H9 (cell line): Measurements from ENCODE around the gene LST1. TPM values are rescaled to one million over a fixed set of nuclear protein-coding genes. Genes with fewer than 3 reads are reported as not detected.

Source experiments
- DNase-seq: peaks from one replicate; pipeline ENCODE4 v3.0.0-alpha.2; 2017
- H2AFZ ChIP-seq: one replicate; pipeline ENCODE4 v1.6.1; 2013; ENCODE audit warnings: mild to moderate bottlenecking, low read length, control low read depth, moderate library complexity
- H2AK5ac ChIP-seq: 2 replicates; pipeline ENCODE4 v1.6.1; 2013; ENCODE audit warnings: low read length, control low read depth, mixed read lengths; ENCODE audit not compliant: insufficient read length
- H2BK120ac ChIP-seq: one replicate; pipeline ENCODE4 v1.6.1; 2013; ENCODE audit warnings: low read depth, mild to moderate bottlenecking, low read length, control low read depth, inconsistent platforms; ENCODE audit not compliant: poor library complexity, severe bottlenecking
- H2BK12ac ChIP-seq: 2 replicates; pipeline ENCODE4 v1.6.1; 2013; ENCODE audit warnings: low read length, control low read depth, mixed read lengths, low read depth; ENCODE audit not compliant: insufficient read length
- H2BK15ac ChIP-seq: 2 replicates; pipeline ENCODE4 v1.6.1; 2013; ENCODE audit warnings: low read depth, low read length, control low read depth
- H2BK20ac ChIP-seq: one replicate; pipeline ENCODE4 v1.6.1; 2013; ENCODE audit warnings: low read depth, mild to moderate bottlenecking, low read length, control low read depth, inconsistent platforms; ENCODE audit not compliant: poor library complexity, severe bottlenecking
- H2BK5ac ChIP-seq: 2 replicates; pipeline ENCODE4 v1.6.1; 2013; ENCODE audit warnings: low read length, control low read depth, mixed read lengths; ENCODE audit not compliant: insufficient read length
- H3K14ac ChIP-seq: 2 replicates; pipeline ENCODE4 v1.6.1; 2013; ENCODE audit warnings: low read length, control low read depth; ENCODE audit not compliant: insufficient read depth
- H3K18ac ChIP-seq: 2 replicates; pipeline ENCODE4 v1.6.1; 2013; ENCODE audit warnings: low read depth, mild to moderate bottlenecking, mixed read lengths, low read length, control low read depth; ENCODE audit not compliant: insufficient read length
- H3K23ac ChIP-seq: 2 replicates; pipeline ENCODE4 v1.6.1; 2013; ENCODE audit warnings: low read length, control low read depth, mixed read lengths, low read depth; ENCODE audit not compliant: insufficient read length
- H3K23me2 ChIP-seq: 2 replicates; pipeline ENCODE4 v1.6.1; 2013; ENCODE audit warnings: low read depth, mild to moderate bottlenecking, mixed read lengths, low read length, control low read depth; ENCODE audit not compliant: insufficient read length, poor library complexity, severe bottlenecking
- H3K27ac ChIP-seq: 2 replicates; pipeline ENCODE4 v1.5.1; 2013; ENCODE audit warnings: low read length, control low read depth, mixed read lengths, low read depth; ENCODE audit not compliant: insufficient read length
- H3K27me3 ChIP-seq: 2 replicates; pipeline ENCODE4 v1.6.1; 2013; ENCODE audit warnings: low read length, control low read depth, inconsistent platforms; ENCODE audit not compliant: insufficient read depth
- H3K4ac ChIP-seq: 2 replicates; pipeline ENCODE4 v1.6.1; 2013; ENCODE audit warnings: low read depth, mild to moderate bottlenecking, control low read depth, inconsistent platforms, low read length, moderate library complexity
- H3K4me1 ChIP-seq: 2 replicates; pipeline ENCODE4 v1.6.1; 2013; ENCODE audit warnings: low read length, control low read depth, inconsistent platforms; ENCODE audit not compliant: insufficient read depth
- H3K4me2 ChIP-seq: 2 replicates; pipeline ENCODE4 v1.6.1; 2013; ENCODE audit warnings: low read length, control low read depth, mixed read lengths; ENCODE audit not compliant: insufficient read length, insufficient read depth
- H3K56ac ChIP-seq: 2 replicates; pipeline ENCODE4 v1.6.1; 2013; ENCODE audit warnings: low read depth, mild to moderate bottlenecking, mixed read lengths, low read length, control low read depth; ENCODE audit not compliant: insufficient read length
- H3K79me1 ChIP-seq: 2 replicates; pipeline ENCODE4 v1.6.1; 2013; ENCODE audit warnings: low read depth, mild to moderate bottlenecking, moderate library complexity, low read length, control low read depth, inconsistent platforms; ENCODE audit not compliant: insufficient read depth, poor library complexity, severe bottlenecking
- H3K79me2 ChIP-seq: 2 replicates; pipeline ENCODE4 v1.6.1; 2013; ENCODE audit warnings: low read length, control low read depth, inconsistent platforms; ENCODE audit not compliant: insufficient read depth
- H3K9ac ChIP-seq: 2 replicates; pipeline ENCODE4 v1.6.1; 2013; ENCODE audit warnings: low read length, control low read depth, mixed read lengths; ENCODE audit not compliant: insufficient read length; ENCODE audit errors: extremely low read depth
- H3K9me3 ChIP-seq: one replicate; pipeline ENCODE4 v1.6.1; 2013; ENCODE audit warnings: low read depth, low read length, inconsistent platforms; ENCODE audit not compliant: control insufficient read depth
- H3T11ph ChIP-seq: one replicate; pipeline ENCODE4 v1.6.1; 2013; ENCODE audit warnings: mild to moderate bottlenecking, low read length, control low read depth, inconsistent platforms
- H4K20me1 ChIP-seq: one replicate; pipeline ENCODE4 v1.6.1; 2013; ENCODE audit not compliant: control insufficient read depth, insufficient read length, insufficient read depth
- H4K5ac ChIP-seq: 2 replicates; pipeline ENCODE4 v1.6.1; 2013; ENCODE audit warnings: low read depth, mild to moderate bottlenecking, mixed read lengths, low read length, control low read depth; ENCODE audit not compliant: insufficient read length
- H4K8ac ChIP-seq: replicated peaks from 2 replicates; pipeline ENCODE4 v1.6.1; 2013; ENCODE audit warnings: low read length, control low read depth, mixed read lengths, low read depth; ENCODE audit not compliant: insufficient read length
- H4K91ac ChIP-seq: 2 replicates; pipeline ENCODE4 v1.6.1; 2013; ENCODE audit warnings: low read depth, mild to moderate bottlenecking, moderate library complexity, mixed read lengths, low read length, control low read depth; ENCODE audit not compliant: insufficient read length
- H3K27ac Mint-ChIP-seq, 3 experiments: 2 replicates in 2 of 3; 3 replicates in 1 of 3; pipeline ENCODE4 v1.8.0; 2020 to 2021; ENCODE audit warnings: mixed read lengths in 3 of 3, mild to moderate bottlenecking in 1 of 3, moderate library complexity in 1 of 3
- H3K27me3 Mint-ChIP-seq: 2 replicates; pipeline ENCODE4 v1.8.0; 2021; ENCODE audit warnings: low read depth, mild to moderate bottlenecking, moderate library complexity, mixed read lengths
- H3K36me3 Mint-ChIP-seq, 3 experiments: 2 replicates in 2 of 3; 3 replicates in 1 of 3; pipeline ENCODE4 v1.8.0; 2020 to 2021; ENCODE audit warnings: low read depth in 3 of 3, mixed read lengths in 3 of 3; ENCODE audit not compliant: insufficient read depth in 1 of 3
- H3K4me1 Mint-ChIP-seq, 2 experiments: 2 replicates each; pipeline ENCODE4 v1.8.0; 2020; ENCODE audit warnings: mixed read lengths in 2 of 2
- H3K4me3 Mint-ChIP-seq, 2 experiments: 2 replicates in 1 of 2; 3 replicates in 1 of 2; pipeline ENCODE4 v1.8.0; 2020 to 2021; ENCODE audit warnings: mild to moderate bottlenecking in 2 of 2, mixed read lengths in 2 of 2, moderate library complexity in 1 of 2
- H3K9me3 Mint-ChIP-seq, 2 experiments: 2 replicates in 1 of 2; 3 replicates in 1 of 2; pipeline ENCODE4 v1.8.0; 2020; ENCODE audit warnings: mild to moderate bottlenecking in 2 of 2, mixed read lengths in 2 of 2, moderate library complexity in 1 of 2
- WGBS: extraction: QIAGEN DNeasy Blood & Tissue Kit; methylation state at CpG from one replicate; pipeline ENCODE4 v1.1.7; 2013; ENCODE audit warnings: missing lambda C conversion rate, low lambda C conversion rate, mixed read lengths; ENCODE audit not compliant: insufficient read length; ENCODE audit errors: extremely low coverage; 5-methylcytosine and 5-hydroxymethylcytosine counted together
- total RNA-seq: library from RNA; stranded (reverse); gene quantifications from 2 replicates; pipeline ENCODE4 v1.2.1, GENCODE V29; 2021
- TF ChIP-seq, protein P1 (sequence below): fragments of 200-600 bp; sonication (generic); conservative IDR thresholded peaks from 3 replicates; pipeline ENCODE4 v1.8.0; 2021; ENCODE audit warnings: antibody characterized with exemption, mild to moderate bottlenecking

LST1 gene
- total RNA-seq, 1 experiment from 2014 or later, result not detected

DNA sequence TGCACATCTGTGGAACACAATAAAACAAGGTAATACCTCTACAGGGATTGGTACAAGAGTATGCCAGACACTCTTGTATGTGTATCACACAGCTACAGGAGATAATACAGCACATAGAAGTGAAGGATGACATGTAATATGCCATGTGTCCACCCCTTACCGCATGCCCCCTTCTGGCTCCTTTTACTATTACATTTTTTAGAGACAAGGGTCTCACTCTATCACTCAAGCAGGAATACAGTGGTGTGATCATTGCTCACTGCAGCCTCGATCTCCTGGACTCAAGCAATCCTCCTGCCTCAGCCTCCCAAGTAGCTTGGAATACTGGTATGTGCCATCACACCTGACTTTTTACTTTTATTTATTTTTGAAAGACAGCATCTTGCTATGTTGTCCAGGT, 10.9 kb downstream of the LST1 start:
- H3K27me3 ChIP-seq, result no peaks in the 10 kb centered on the region
- TF ChIP-seq, protein P1, sequence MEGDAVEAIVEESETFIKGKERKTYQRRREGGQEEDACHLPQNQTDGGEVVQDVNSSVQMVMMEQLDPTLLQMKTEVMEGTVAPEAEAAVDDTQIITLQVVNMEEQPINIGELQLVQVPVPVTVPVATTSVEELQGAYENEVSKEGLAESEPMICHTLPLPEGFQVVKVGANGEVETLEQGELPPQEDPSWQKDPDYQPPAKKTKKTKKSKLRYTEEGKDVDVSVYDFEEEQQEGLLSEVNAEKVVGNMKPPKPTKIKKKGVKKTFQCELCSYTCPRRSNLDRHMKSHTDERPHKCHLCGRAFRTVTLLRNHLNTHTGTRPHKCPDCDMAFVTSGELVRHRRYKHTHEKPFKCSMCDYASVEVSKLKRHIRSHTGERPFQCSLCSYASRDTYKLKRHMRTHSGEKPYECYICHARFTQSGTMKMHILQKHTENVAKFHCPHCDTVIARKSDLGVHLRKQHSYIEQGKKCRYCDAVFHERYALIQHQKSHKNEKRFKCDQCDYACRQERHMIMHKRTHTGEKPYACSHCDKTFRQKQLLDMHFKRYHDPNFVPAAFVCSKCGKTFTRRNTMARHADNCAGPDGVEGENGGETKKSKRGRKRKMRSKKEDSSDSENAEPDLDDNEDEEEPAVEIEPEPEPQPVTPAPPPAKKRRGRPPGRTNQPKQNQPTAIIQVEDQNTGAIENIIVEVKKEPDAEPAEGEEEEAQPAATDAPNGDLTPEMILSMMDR, result peak; percentile 64
- H4K5ac ChIP-seq, result no peak overlapping the region
- no peak overlapping the region for H3K4me2 ChIP-seq
- no peak overlapping the region for H4K91ac ChIP-seq
- no peak overlapping the region for H3K9ac ChIP-seq
- no peak overlapping the region for H3K4me3 Mint-ChIP-seq
- H3K27me3 Mint-ChIP-seq, result no peaks in the 10 kb centered on the region; the same call in 1 of the 2 replicates
- H2BK120ac ChIP-seq, result no peak overlapping the region
- H2BK12ac ChIP-seq, result no peak overlapping the region
- no peak overlapping the region for H3K4ac ChIP-seq
- no peak for DNase-seq
- no peak overlapping the region for H2BK5ac ChIP-seq
- no CpG with 5 or more reads among the region's 2 CpGs for WGBS
- no peak overlapping the region for H3K27ac ChIP-seq
- no peak overlapping the region for H2AK5ac ChIP-seq
- H3K23ac ChIP-seq, result no peak overlapping the region
- no peaks in the 10 kb centered on the region for H3K9me3 ChIP-seq
- H3K56ac ChIP-seq, result no peak overlapping the region
- no peaks in the 10 kb centered on the region; the same call in 1 of the 2 replicates for H3K4me1 ChIP-seq
- no peak overlapping the region for H2BK20ac ChIP-seq
- no peaks in the 10 kb centered on the region for H3K23me2 ChIP-seq
- no peak overlapping the region for H3K18ac ChIP-seq
- no peaks in the 10 kb centered on the region for H4K20me1 ChIP-seq
- peaks cover 11 to 18% of the 10 kb centered on the region in 2 experiments for H3K4me1 Mint-ChIP-seq
- no peak overlapping the region for H4K8ac ChIP-seq
- no peak overlapping the region for H2AFZ ChIP-seq
- no peaks in the 10 kb centered on the region for H3K79me2 ChIP-seq
- no peaks in the 10 kb centered on the region for H3K36me3 Mint-ChIP-seq
- no peaks in the 10 kb centered on the region; a peak in 1 of 5 replicates for H3K9me3 Mint-ChIP-seq
- no peak overlapping the region for H3T11ph ChIP-seq
- H3K27ac Mint-ChIP-seq, result no peak overlapping the region
- no peaks in the 10 kb centered on the region for H3K79me1 ChIP-seq
- H3K14ac ChIP-seq, result no peak overlapping the region
- H2BK15ac ChIP-seq, result no peak overlapping the region
